Measurements from ENCODE around the gene SSBP3.

- TF ChIP-seq ISL1 (CRISPR knock-in tag; IDR thresholded peaks at IDR 0.05) (no peak), ESRRG (CRISPR knock-in tag; IDR thresholded peaks at IDR 0.05) (no peak), RARB (CRISPR knock-in tag; IDR thresholded peaks at IDR 0.05) (no peak), PATZ1 (CRISPR knock-in tag; IDR thresholded peaks at IDR 0.05; ENCODE audit: borderline replicate concordance) (no peak), CREB5 (CRISPR knock-in tag; IDR thresholded peaks at IDR 0.05; ENCODE audit: low read depth) (no peak), TSHZ2 (CRISPR knock-in tag; IDR thresholded peaks at IDR 0.05) (no peak)
Observed at GRCh38 chr1:54265126-54265525, 141.1 kb downstream of the SSBP3 start.

Measured in SK-N-SH treated with all-trans-retinoic acid at 6 μM for 48 hours (cell line).